ENCODE data around the gene PRPS1.
"Not testable (repeated sequence)": the region's sequence is repeated elsewhere in the genome, so short reads cannot be mapped to it uniquely, and the experiment has no call there.

Gene PRPS1

GRCh38 chrX:107603429-107604159, 24.7 kb upstream of the PRPS1 start:
- ChIA-PET POLR2A (interaction anchor here (0.8 to 2.1 kb wide), 3 partner anchors 24 to 25 kb away, joined by 3 to 8 read pairs (median 3); partner anchors contain the start of gene PRPS1), CTCF (interaction anchor here (0.8 kb wide), 1 partner anchor 65 kb away, joined by 3 read pairs; no protein-coding TSS in a partner anchor)
- no peak for DNase-seq (ENCODE audit: extremely low spot score)
- TF ChIP-seq HDGF (IDR thresholded peaks at IDR 0.05; ENCODE audit: borderline replicate concordance) (no peak), SP1 (IDR thresholded peaks at IDR 0.05) (no peak), TARDBP (IDR thresholded peaks at IDR 0.05) (no peak), CTBP1 (IDR thresholded peaks at IDR 0.05; ENCODE audit: borderline replicate concordance) (no peak), SUZ12 (IDR thresholded peaks at IDR 0.05) (no peak), FOXM1 (IDR thresholded peaks at IDR 0.05; ENCODE audit: borderline replicate concordance) (no peak), ELF4 (IDR thresholded peaks at IDR 0.05) (no peak), LEF1 (IDR thresholded peaks at IDR 0.05; ENCODE audit: borderline replicate concordance) (no peak), BHLHE40 (IDR thresholded peaks at IDR 0.05; ENCODE audit: borderline replicate concordance) (no peak), ARNT (IDR thresholded peaks at IDR 0.05) (no peak), FOXA1 (IDR thresholded peaks at IDR 0.05) (no peak), ZNF384 (IDR thresholded peaks at IDR 0.05) (no peak), L3MBTL2 (conservative IDR thresholded peaks at IDR 0.05) (no peak), NFRKB (IDR thresholded peaks at IDR 0.05) (no peak), FOXK2 (IDR thresholded peaks at IDR 0.05) (no peak), PKNOX1 (IDR thresholded peaks at IDR 0.05) (no peak)

GRCh38 chrX:107609061-107609460, 19.2 kb upstream of the PRPS1 start:
- CTCF ChIA-PET; POLR2A ChIA-PET; DNase-seq (ENCODE audit: extremely low spot score): not testable (repeated sequence)

GRCh38 chrX:107610667-107611066, 17.6 kb upstream of the PRPS1 start:
- DNase-seq (ENCODE audit: extremely low spot score): no peak
- POLR2A ChIA-PET: interaction anchor here (1.0 kb wide), 1 partner anchor 17 kb away, joined by 3 read pairs; the partner anchor contains the start of gene PRPS1
- TF ChIP-seq ZNF384 (IDR thresholded peaks at IDR 0.05) (no peak), ARNT (IDR thresholded peaks at IDR 0.05) (no peak), SP1 (IDR thresholded peaks at IDR 0.05) (no peak), NFRKB (IDR thresholded peaks at IDR 0.05) (no peak), CTBP1 (IDR thresholded peaks at IDR 0.05; ENCODE audit: borderline replicate concordance) (no peak)
- CTCF ChIA-PET: interaction anchor here (0.6 to 0.7 kb wide), 3 partner anchors 62 to 266 kb away, joined by 4 to 10 read pairs (median 6); no protein-coding TSS in a partner anchor

- no peak for TF ChIP-seq BHLHE40 (IDR thresholded peaks at IDR 0.05; ENCODE audit: borderline replicate concordance)
- 0 out of 2 replicates have a peak, but pooled peaks have one; percentile 28 for TF ChIP-seq ARNT (IDR thresholded peaks at IDR 0.05)
- ChIA-PET POLR2A (interaction anchor here (0.8 kb wide), 1 partner anchor 8 kb away, joined by 3 read pairs; the partner anchor contains the start of gene PRPS1), CTCF (interaction anchor here (1.2 kb wide), 1 partner anchor 8 kb away, joined by 3 read pairs; the partner anchor contains the start of gene PRPS1)
- no peak for DNase-seq (ENCODE audit: extremely low spot score)
Measured at GRCh38 chrX:107619885-107620322, 8.4 kb upstream of the PRPS1 start.

- DNase-seq (ENCODE audit: extremely low spot score): no peak
- ChIA-PET CTCF (no interaction called here), POLR2A (no interaction called here)
- TF ChIP-seq NFRKB (IDR thresholded peaks at IDR 0.05): no peak
- no peak for TF ChIP-seq HDGF (IDR thresholded peaks at IDR 0.05; ENCODE audit: borderline replicate concordance)
- no peak for TF ChIP-seq BHLHE40 (IDR thresholded peaks at IDR 0.05; ENCODE audit: borderline replicate concordance)
- no peak for TF ChIP-seq TARDBP (IDR thresholded peaks at IDR 0.05)
- no peak for TF ChIP-seq ELF4 (IDR thresholded peaks at IDR 0.05)
- TF ChIP-seq L3MBTL2 (conservative IDR thresholded peaks at IDR 0.05): no peak
- no peak for TF ChIP-seq SUZ12 (IDR thresholded peaks at IDR 0.05)
- TF ChIP-seq FOXA1 (IDR thresholded peaks at IDR 0.05): no peak
- TF ChIP-seq FOXM1 (IDR thresholded peaks at IDR 0.05; ENCODE audit: borderline replicate concordance): no peak
- no peak for TF ChIP-seq ZNF384 (IDR thresholded peaks at IDR 0.05)
- no peak for TF ChIP-seq FOXK2 (IDR thresholded peaks at IDR 0.05)
- TF ChIP-seq PKNOX1 (IDR thresholded peaks at IDR 0.05): no peak; the same call in 1 of the 2 replicates
- TF ChIP-seq SP1 (IDR thresholded peaks at IDR 0.05): no peak
- TF ChIP-seq ARNT (IDR thresholded peaks at IDR 0.05): no peak
- no peak for TF ChIP-seq LEF1 (IDR thresholded peaks at IDR 0.05; ENCODE audit: borderline replicate concordance)
- no peak for TF ChIP-seq CTBP1 (IDR thresholded peaks at IDR 0.05; ENCODE audit: borderline replicate concordance)
Measured at GRCh38 chrX:107624893-107625292, 3.4 kb upstream of the PRPS1 start.

GRCh38 chrX:107625739-107626138, 2.6 kb upstream of the PRPS1 start:
- POLR2A ChIA-PET: no interaction called here
- no peak for DNase-seq (ENCODE audit: extremely low spot score)
- CTCF ChIA-PET: no interaction called here
- no peak for TF ChIP-seq PKNOX1 (IDR thresholded peaks at IDR 0.05)
- no peak for TF ChIP-seq FOXA1 (IDR thresholded peaks at IDR 0.05)
- no peak for TF ChIP-seq HDGF (IDR thresholded peaks at IDR 0.05; ENCODE audit: borderline replicate concordance)
- no peak for TF ChIP-seq NFRKB (IDR thresholded peaks at IDR 0.05)
- no peak for TF ChIP-seq SP1 (IDR thresholded peaks at IDR 0.05)
- TF ChIP-seq L3MBTL2 (conservative IDR thresholded peaks at IDR 0.05): no peak
- no peak for TF ChIP-seq ELF4 (IDR thresholded peaks at IDR 0.05)

All from HEK293T (cell line).